Measurements from ENCODE around the gene FAM83G.

Gene FAM83G

GRCh38 chr17:19015428-19015827 lies 10.9 kb upstream of the FAM83G start:
- no peak for TF ChIP-seq ZNF274 (IDR thresholded peaks at IDR 0.05; ENCODE audit: low read depth, low read length)

DNA sequence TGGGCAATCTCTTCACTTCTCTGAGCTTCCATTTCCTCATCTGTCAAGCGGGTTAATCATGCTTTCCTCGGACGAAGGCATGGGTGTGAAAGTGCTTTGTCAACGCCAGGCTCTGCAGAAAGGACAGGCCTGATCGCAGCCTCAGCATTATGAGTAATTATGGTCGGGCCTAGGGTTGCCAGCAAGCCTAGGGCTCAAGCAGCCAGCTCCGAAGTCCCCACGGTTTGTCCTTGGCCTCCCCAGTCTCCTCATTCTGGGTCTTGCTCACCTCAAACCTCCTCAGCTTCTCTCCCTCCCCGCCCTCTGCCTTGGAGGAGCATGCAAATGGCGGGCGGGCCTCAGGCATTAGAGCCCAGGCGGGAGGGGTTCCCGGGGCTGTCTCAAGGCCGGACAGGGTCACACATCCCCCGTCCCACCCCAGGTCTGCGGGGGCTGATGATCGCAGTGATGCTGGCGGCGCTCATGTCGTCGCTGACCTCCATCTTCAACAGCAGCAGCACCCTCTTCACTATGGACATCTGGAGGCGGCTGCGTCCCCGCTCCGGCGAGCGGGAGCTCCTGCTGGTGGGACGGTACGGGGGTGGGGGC lies 10.2 kb upstream of the FAM83G start:
- H3K4me3 ChIP-seq (ENCODE audit: low read length) = no peak overlapping the region
- no peak for TF ChIP-seq ZNF274 (IDR thresholded peaks at IDR 0.05; ENCODE audit: low read depth, low read length)

More at GRCh38 chr17:19015428-19015827, 10.9 kb upstream of the FAM83G start:
- H3K4me3 ChIP-seq (ENCODE audit: low read length) = no peak overlapping the region

GRCh38 chr17:19013806-19014627 lies 9.5 kb upstream of the FAM83G start:
- no peak overlapping the region for H3K4me3 ChIP-seq (ENCODE audit: low read length)
- TF ChIP-seq ZNF274 (IDR thresholded peaks at IDR 0.05; ENCODE audit: low read depth, low read length) = no peak

DNA sequence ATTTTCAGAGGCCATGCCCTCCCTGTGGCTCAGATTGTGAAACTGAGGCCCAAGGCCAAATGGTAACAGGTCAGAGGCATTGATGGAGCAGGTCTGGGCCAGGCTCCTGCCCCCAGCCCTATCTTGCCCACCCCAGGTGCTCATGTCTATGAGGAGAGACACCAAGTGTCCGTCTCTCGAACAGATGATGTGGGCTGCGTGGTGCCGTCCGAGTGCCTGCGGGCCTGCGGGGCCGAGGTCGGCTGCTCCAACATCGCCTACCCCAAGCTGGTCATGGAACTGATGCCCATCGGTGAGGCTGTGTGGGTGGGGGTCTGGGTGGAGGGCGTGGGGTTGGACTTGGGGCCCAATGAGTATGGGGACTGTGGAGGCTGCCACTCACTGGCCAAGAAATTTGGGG lies 8.7 kb upstream of the FAM83G start:
- TF ChIP-seq ZNF274 (IDR thresholded peaks at IDR 0.05; ENCODE audit: low read depth, low read length) = no peak
- no peak overlapping the region for H3K4me3 ChIP-seq (ENCODE audit: low read length)

DNA sequence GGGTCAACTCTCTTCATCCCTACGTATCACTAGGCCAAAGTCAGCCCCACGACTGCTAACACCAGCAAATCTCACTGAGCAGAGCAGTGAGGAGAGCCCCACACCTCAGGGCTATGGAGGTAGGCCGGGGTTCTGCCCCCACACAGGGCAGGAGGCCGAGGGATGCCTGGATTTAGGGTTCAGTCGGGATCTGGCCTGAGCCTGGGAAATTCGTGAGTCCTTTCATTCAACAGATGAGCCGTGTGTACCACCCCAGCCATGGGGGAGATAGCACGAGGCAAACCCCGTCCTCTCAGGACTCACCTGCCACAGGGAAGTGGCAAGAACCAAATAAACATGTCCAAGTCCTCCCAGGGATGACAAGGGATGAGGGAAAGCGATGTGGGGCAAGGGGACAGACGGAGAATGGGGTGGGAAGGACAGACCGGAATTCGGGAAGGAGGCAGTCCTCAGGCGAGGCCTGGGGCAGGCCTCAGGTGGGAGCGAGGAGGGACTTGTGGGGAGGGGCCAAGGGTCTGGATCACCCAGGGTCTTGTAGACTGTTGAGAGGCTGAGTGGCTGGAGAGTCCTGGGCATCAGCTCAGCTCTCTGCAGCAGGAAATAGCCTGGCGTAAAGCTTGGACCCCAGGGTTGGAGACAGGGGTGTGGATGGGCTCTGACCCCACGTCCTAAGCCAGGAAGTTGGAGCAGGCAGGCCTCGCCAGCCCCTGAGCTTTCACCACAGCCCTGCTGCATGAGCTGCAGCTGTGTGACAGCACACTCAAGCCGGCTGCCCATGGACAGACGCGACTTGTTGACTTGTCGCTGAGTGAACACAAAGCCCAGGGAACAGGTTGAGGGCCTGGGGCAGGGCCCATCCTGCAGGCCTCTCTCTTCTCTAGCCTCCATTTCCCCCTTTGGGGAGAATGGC lies 7.9 kb upstream of the FAM83G start:
- TF ChIP-seq ZNF274 (IDR thresholded peaks at IDR 0.05; ENCODE audit: low read depth, low read length) = no peak
- no peak overlapping the region for H3K4me3 ChIP-seq (ENCODE audit: low read length)

- H3K4me3 ChIP-seq (ENCODE audit: low read length) = no peak overlapping the region
- no peak for TF ChIP-seq ZNF274 (IDR thresholded peaks at IDR 0.05; ENCODE audit: low read depth, low read length)
These were observed 7.0 kb upstream of the FAM83G start for GRCh38 chr17:19011581-19011980.

DNA sequence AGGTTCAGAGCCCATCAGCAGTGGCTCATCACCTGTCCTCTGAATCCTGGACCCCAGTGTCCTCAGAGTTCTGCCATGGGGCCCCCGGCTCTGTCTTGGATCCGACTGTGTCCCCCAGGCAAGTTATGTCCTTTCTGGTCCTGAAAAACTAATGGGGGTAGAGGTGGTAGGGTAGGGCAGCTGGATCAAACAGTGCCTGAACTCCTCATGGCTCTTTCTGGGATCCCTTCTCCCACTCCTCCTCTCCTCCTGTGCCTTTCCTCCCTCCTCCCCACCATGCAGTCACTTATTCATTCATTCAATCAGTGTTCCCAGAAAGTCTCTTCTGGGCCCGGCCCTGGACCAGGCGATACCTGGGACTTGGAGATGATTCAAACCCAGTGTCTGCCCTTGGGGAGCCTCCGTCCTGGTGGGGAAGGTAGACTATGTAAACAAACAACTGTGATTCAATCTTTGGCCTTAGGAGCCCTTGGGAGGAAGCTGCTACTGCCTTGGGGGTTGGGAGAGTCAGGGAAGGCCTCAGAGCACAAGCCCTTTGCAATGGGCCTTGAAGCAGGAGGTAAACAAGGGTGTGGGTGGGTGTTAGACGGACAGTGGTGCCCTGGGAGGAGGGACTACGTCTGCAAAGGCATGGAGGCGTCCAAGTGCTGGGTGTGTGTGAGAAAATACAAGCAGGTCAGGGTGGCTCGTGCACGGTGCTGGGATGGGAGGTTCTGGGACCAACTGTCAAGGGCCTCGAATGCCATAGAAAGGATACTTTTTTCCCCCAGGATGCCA lies 6.4 kb upstream of the FAM83G start:
- no peak for TF ChIP-seq ZNF274 (IDR thresholded peaks at IDR 0.05; ENCODE audit: low read depth, low read length)
- H3K4me3 ChIP-seq (ENCODE audit: low read length) = no peak overlapping the region

GRCh38 chr17:19009970-19010369 lies 5.4 kb upstream of the FAM83G start:
- TF ChIP-seq ZNF274 (IDR thresholded peaks at IDR 0.05; ENCODE audit: low read depth, low read length) = no peak
- H3K4me3 ChIP-seq (ENCODE audit: low read length) = no peak overlapping the region

DNA sequence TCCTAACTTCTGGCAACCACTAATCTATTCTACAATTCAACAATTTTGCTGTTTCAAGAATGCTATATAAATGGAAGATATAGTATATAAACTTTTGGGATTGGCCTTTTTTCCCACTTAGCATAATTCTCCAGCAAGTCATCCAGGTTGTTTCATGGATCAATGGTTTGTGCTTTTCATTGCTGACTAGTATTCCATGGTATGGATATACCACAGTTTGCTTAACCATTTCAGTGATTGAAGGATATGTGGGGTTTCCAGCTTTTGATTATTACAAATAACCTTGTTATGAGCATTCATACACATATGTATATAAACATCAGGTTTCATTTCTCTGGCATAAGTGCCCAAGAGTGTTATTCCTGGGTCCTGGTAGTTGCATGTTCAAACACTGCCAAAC lies 2.1 kb upstream of the FAM83G start:
- TF ChIP-seq ZNF274 (IDR thresholded peaks at IDR 0.05; ENCODE audit: low read depth, low read length) = no peak
- H3K4me3 ChIP-seq (ENCODE audit: low read length) = no peak overlapping the region

DNA sequence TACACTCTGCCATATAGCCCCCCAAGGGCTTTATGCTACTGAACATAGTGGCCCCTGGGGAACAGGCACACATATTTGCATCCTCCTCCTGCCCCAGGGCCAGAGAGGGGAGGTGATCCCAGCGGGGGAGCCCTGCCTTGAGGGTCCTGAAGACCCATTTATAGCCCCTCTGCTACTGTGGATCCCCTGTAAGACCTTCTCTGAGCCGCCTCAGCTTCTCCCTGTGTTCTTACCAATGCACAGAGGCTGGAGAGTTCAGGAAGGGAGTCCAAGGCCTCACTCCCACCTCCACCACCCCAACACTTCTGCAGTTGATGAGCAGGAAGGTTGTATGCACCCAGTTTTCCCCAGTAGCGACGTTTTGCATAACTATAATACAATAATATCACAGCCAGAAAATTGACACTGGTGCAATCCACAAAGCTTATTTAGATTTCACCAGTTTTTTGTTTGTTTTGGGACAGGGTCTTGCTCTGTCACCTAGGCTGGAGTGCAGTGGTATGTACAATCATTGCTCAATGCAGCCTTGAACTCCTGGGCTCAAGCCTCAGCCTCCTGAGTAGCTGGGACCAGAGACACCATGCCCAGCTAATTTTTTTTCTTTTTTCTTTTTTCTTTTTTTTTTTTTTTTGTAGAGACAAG lies 1.3 kb upstream of the FAM83G start:
- no peak for TF ChIP-seq ZNF274 (IDR thresholded peaks at IDR 0.05; ENCODE audit: low read depth, low read length)
- no peak overlapping the region for H3K4me3 ChIP-seq (ENCODE audit: low read length)

- TF ChIP-seq ZNF274 (IDR thresholded peaks at IDR 0.05; ENCODE audit: low read depth, low read length) = no peak
- H3K4me3 ChIP-seq (ENCODE audit: low read length) = peak overlapping the region; percentile 70; the same call in 1 of the 2 replicates
These were observed 691 bp upstream of the FAM83G start for GRCh38 chr17:19005137-19005773.

DNA sequence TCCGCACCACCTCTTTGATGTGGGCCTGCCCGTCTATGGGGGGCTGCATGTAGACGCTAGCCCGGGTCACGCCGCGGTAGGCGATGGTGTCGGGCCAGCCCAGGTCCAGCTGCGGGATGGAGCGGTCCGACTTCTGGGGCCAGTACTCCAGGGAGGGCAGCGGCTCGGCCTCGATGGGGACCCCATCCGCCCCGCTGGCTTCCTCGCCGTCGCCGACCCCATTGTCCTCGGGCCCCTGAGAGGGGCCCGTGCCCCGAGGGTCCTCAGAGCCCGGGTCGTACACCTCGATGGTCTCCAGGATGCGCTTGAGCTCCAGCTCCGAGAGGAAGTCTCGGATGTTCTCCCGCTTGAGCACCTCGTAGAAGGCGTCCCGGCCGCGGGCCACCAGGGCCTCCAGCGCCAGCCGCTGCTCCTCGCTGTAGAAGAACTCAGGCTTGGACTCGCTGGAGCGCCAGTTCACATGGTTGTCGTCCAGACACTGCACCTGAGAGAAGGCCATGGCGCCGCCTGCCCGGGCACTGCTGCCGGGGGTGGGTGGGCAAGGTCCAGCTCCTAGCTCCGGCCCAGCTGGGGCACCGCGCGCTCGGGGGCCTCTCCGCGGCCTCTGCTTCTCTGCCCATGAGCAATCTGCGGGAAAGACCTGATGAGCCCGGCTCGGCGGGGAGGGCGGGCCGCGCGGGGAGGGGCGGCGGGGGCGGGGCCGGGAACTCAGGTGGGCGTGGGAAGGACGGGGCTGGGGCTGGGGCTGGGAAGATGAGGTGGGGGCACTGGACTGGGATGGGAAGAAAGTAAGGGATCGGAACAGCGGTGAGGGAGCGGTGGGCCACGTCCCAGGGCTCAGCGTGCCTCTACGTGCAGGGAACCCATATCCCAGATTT lies 782 bp downstream of the FAM83G start:
- peak overlapping the region; percentile 70 for H3K4me3 ChIP-seq (ENCODE audit: low read length)
- TF ChIP-seq ZNF274 (IDR thresholded peaks at IDR 0.05; ENCODE audit: low read depth, low read length) = no peak

All from GM08714 (cell line).